ENCODE data around the gene NECTIN4.

Gene NECTIN4

DNA sequence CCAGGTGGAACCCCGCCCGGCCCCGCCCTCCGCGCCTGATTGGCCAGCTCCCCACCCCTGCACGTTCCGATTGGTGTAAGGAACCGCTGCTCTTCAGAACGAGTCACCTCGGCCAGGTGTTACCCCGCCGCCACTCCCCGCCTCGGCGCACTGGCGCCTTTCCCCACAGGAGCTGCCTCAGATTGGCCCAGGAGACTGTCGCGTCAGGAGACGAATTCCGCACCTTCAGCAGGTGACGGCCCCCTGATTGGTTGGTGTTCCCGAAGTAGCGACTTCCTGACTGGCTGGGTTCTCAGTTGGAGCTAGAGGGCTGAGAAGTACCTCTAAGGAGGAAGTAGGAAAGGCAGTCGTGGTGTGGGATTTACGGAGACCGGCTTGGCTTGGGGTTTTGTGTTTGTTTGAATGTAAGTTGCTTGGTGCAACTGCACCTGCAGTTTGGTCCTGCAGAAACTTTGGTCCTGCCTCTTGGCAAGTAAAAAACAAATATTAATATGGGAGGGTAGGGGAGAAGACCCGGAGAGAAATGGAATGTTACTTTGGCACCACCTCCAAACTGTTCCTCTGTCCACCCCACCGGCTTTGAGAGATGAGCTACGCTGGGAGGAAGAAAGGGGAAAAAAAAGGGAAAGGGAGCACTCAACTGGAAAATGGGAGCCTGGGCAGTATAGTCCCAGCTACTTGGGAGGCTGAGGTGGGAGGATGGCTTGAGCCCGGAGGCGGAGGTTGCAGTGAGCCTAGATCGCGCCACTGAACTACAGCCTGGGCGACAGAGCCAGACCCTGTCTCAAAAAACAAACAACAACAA is 68.0 kb downstream of the NECTIN4 start:
- Histone ChIP-seq H3K4me3 (ENCODE audit: low read length) (peak overlapping the region; percentile 81), H3K79me2 (ENCODE audit: low read length) (peaks cover 39% of the 10 kb centered on the region), H3K4me1 (ENCODE audit: low read length) (peaks cover 16% of the 10 kb centered on the region), H4K20me1 (ENCODE audit: insufficient read depth, low read length) (no peaks in the 10 kb centered on the region), H3K9ac (ENCODE audit: low read length) (peak overlapping the region; percentile 83), H3K4me2 (ENCODE audit: low read depth, low read length) (peak overlapping the region; percentile 69), H3K27me3 (replicated peaks; ENCODE audit: insufficient read depth, low read length) (no peaks in the 10 kb centered on the region), H3K27ac (ENCODE audit: low read length) (peak overlapping the region; percentile 81), H3F3A (ENCODE audit: insufficient read depth, low read length) (peaks cover 10% of the 10 kb centered on the region), H3K9me3 (replicated peaks; ENCODE audit: insufficient read depth, low read length) (no peaks in the 10 kb centered on the region), H2AFZ (ENCODE audit: low read length) (peak overlapping the region; percentile 80), H3K36me3 (replicated peaks; ENCODE audit: insufficient read depth, low read length) (no peaks in the 10 kb centered on the region), H3K9me2 (replicated peaks; ENCODE audit: insufficient read depth, low read length) (no peaks in the 10 kb centered on the region)
- peak; percentile 100 for DNase-seq
- TF ChIP-seq, protein P1, sequence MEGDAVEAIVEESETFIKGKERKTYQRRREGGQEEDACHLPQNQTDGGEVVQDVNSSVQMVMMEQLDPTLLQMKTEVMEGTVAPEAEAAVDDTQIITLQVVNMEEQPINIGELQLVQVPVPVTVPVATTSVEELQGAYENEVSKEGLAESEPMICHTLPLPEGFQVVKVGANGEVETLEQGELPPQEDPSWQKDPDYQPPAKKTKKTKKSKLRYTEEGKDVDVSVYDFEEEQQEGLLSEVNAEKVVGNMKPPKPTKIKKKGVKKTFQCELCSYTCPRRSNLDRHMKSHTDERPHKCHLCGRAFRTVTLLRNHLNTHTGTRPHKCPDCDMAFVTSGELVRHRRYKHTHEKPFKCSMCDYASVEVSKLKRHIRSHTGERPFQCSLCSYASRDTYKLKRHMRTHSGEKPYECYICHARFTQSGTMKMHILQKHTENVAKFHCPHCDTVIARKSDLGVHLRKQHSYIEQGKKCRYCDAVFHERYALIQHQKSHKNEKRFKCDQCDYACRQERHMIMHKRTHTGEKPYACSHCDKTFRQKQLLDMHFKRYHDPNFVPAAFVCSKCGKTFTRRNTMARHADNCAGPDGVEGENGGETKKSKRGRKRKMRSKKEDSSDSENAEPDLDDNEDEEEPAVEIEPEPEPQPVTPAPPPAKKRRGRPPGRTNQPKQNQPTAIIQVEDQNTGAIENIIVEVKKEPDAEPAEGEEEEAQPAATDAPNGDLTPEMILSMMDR (IDR thresholded peaks at IDR 0.05; ENCODE audit: low read length), result no peak
- no peak for TF ChIP-seq EZH2 (optimal IDR thresholded peaks at IDR 0.05; ENCODE audit: low read depth, low read length)
- no peak for TF ChIP-seq EZH2phosphoT487 (IDR thresholded peaks at IDR 0.05; ENCODE audit: low read length)

Measured in MM.1S (cell line).